GM19452 (cell line): ENCODE measurements around the gene LRRC8C.
"Not testable (repeated sequence)": the region's sequence is repeated elsewhere in the genome, so short reads cannot be mapped to it uniquely, and the experiment has no call there.

Experiments
- ATAC-seq: cut with Tn5 transposase; IDR thresholded peaks from one replicate; pipeline ENCODE4 v1.9.1; 2021; ENCODE audit not compliant: unreplicated experiment

LRRC8C gene

DNA sequence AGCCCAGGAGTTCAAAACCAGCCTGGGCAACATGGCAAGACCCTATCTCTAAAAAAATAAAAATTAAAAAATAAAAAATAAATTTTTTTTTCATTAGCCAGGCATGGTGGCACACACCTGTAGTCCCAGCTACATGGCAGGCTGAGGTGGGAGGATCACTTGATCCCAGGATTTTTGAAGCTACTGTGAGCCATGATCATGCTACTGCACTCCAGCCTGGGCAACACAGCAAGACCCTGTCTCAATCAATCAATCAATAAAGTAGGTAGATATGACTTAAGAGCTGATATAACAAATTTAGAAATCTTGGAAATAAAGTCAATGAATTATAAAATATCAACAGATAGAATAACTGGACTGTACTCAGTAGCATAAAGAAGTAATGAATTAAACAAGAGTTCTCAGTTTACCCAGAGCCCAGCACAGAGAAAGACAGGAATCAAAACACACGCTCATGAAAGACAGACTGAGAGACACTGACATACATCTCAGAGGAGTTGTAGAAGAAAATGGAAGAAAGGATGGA is 69.7 kb downstream of the LRRC8C start:
- ATAC-seq, result no peak

DNA sequence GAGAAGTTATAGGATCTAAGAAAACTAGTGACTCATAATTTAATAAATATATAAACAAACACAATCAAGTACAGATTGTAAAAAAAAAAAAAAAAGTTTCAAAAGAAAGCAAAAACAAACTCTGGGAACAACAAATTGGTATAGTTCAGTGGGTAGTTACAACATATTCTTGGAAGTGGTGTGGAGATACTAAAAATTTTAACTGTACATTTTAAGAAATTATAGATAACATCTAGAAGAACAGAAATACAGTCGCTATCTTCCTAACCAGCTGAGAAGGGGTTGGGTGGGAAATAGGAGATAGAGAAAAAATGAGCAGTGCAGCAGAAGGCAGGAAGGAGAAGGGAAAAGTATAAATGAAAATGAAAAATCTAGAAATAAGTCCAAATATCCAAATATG is 70.5 kb downstream of the LRRC8C start:
- no peak for ATAC-seq

DNA sequence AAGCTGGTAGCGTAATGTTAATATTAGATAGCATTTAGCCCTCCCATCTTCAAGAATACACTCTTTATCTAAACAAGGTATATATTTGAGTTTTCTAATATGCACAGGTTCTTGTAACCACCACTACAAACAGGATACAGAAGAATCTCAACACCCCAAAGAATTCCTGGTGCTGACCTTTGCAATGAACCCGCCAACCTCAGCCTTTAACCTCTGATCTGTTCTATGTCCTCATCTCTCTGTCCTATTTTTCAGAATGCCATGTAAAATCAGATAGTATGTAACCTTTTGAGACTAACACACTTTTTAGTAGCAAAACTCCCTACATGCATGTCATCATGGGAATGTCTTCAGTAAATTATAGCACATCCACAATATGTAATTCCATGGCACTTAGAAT is 71.1 kb downstream of the LRRC8C start:
- no peak for ATAC-seq

DNA sequence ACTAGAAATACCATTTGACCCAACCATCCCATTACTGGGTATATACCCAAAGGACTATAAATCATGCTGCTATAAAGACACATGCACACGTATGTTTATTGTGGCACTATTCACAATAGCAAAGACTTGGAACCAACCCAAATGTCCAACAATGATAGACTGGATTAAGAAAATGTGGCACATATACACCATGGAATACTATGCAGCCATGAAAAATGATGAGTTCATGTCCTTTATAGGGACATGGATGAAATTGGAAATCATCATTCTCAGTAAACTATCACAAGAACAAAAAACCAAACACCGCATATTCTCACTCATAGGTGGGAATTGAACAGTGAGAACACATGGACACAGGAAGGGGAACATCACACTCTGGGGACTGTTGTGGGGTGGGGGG is 72.0 kb downstream of the LRRC8C start:
- ATAC-seq, result not testable (repeated sequence)

DNA sequence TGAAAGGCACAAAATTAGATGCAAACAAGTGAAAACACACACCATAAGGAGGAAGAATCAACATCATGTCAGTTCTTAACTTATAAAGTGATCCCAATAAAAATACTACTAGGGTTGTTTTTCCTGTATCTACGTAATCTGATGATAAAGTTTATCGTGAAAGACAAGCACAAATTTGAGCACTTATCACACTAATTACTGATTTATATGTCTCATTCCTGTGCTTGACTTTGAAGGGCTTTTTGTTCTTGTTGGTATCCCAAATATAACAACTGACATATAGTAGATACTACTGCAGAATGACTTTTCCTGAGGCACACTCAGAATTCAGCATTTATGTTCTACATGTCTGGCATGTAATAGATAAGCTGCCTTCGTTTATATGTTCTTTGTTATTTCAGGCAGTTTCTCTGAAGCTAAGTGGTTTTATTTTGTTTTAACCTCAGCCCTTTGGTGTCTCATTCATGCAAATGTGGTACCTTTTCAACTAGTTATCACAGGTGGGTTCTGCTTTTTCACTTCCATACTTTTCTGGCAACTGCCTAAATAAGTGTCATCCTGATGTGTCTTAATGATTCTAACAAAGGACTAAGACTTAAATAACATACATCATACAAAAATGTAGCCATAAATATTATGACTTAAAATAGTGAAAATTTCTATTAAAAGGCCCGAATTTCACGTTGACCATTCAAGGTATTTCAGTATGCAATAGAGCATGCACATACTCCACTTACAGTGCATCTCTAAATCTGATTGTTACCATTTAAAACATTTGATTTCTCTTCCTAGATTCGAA is 73.2 kb downstream of the LRRC8C start:
- ATAC-seq, result no peak

DNA sequence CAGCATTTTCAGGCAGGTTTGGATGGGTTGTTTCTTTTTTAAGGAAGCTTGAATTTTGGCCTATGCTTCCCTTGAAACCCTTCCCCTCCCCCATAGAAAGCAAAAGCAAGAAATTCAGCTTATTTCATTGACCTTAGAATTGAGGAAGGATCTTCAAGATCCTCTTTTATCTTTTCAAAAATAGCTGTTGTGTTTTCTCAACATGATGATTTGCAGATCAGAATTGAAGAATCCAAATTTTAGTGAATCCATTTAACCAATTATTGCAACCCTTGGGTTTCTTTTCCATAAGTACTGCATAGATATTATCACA is 73.7 kb downstream of the LRRC8C start:
- no peak for ATAC-seq

DNA sequence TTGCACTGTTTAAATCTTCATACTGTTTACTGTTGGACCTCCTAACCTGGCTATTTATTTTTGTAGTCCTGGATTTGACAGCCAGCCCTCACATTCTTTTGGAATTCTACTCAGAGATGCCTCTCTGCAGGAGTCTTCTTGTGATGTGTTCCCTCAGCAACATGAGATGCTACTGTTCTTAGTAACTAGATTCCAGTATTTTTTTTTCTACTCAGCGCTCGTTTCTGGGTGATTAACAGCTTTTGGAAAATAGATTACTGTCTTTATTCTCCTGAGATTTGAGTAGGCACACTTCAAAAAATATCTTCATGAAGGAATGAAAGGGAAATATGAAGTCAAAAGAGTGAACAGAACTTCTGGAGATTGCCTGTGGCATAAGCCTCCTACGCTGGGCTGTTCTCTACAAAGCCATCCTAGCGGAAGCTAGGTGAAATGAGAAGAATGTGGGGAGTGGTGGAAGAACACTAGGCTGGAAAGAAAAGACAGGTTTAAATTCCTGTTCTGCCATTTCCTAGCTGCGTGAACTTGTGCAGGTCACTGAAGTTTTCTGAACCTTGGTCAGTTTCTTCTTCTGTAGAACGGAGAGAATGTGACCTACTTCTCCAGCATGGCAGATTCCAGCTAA is 75.9 kb downstream of the LRRC8C start:
- no peak for ATAC-seq

DNA sequence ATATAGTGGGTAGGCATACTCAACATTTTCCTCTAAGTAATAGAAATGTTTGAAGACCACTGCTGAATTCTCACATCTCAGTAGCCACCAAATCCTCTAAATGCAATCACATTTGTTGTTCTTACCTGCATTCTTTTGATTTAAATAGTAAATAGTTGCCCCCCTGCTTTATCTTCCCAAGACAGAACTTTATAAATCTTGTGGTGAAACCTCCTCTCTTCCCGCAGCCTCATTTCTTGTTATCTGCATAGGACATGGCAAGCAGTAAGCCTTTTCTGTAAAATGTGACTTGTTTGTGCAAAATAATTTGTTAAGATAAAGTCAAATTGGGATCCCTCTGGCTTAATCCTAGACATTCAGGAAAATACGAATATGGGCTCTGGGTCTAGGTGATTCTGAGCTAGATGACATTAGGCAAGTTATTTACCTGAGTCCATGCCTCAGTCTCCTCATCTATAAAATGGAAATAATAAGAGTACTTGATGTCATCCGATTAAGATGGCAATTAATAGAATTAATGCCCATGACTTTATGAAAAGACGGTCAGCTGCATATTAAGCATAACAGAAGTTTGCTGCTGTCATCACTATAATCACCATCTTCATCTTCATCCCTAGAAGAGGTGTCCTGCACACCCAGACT is 77.7 kb downstream of the LRRC8C start:
- ATAC-seq, result no peak

DNA sequence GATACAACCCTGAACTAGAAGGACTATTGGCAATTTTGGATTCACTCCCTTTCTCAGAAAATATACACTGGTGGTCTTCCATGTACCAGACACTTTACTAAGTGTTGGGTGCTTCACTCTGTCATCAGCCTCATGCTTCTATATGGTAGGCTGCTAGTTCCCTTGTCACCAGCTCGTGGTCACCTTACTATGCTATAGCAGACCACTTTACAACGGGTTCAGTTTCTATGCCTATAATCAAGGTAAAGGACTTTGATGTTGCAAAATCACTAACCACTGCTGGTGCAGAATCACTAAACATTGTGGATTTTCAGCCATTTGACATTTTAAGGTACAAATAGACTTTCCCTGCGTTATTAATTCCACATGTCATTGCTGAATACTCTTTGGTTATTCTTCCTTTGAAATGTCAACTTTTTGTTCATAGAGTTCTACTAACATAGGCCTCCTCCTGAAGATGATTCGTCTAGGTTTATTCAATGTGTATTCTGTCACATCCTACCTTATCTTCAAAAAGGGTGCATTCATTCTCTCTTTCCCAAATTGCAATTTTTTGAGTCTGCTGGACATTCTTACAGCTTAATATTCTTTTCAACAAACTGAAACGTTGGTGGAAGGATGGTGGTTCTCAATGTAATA is 78.3 kb downstream of the LRRC8C start:
- no peak for ATAC-seq

DNA sequence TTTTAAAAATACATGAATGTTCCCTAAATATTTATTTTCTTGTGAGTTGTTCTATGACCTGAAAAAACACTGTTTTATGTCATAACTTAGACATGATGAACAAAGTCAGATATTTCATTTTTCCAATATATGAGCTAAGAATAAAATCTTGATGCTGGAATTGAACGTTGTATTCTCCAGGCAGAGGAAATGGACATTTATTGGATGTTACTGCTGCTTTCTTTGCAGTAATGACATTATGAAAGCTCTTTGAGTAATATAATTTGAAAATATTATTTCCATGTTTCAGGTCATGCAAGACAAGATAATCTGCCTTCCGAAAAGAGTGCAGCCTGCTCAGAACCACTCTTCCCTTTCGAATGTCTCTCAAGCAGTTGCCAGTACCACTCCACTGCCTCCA is 79.5 kb downstream of the LRRC8C start:
- ATAC-seq, result no peak

DNA sequence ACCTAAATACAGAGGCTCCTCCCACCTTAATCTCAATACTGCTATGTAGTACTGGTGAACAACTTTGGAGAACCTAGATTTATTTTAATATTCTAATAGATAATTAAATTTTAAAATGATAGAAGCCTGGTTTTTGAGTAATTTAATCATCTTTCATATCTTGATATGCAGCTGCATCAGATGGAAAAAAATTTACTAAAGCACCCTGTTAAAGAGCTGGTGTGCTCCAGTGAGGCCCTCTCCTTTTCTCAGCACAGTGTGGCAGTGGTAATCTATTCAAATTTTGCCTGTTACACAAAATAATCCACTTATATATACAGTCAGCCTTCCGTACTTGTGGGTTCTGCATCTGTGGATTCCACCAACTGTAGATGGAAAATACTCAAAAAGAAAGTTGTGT is 82.8 kb downstream of the LRRC8C start:
- ATAC-seq, result no peak

DNA sequence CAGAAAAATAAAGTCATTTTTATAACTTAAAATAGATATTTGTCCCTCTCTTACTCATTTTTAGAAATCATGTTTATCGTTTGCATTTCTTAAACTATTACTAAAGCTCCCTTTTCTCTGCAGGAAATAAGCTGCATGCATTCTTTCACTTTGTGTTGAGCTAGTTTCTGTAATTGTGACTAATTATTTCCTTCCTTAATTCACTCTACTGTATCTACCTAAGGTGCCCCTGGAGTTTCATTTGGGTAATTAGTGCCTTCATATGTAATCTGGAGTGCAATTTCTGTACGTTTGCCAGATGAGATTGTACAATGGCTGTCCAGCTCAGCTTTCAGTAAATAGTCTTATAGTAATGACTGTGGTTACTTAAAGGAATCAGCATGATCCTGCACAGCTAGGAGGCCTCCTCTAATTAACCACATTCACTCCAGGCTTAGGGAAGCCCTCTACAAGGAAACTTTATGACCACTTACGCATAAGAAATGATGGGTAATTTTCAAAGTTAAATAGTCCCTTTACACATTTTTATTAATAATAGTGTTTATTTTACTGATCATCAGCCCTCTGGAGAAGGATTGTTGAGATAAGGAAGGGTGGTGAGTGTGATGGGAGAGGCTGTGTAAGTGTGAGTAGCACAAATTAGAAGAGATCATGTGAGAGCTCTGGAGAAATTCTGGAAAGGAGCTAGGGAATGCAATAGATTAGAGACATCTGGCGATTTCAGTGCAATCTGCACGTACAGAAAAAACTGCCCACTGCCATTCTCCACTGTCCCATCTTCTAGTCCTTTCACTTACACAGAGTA is 86.8 kb downstream of the LRRC8C start:
- peak; percentile 93 for ATAC-seq

DNA sequence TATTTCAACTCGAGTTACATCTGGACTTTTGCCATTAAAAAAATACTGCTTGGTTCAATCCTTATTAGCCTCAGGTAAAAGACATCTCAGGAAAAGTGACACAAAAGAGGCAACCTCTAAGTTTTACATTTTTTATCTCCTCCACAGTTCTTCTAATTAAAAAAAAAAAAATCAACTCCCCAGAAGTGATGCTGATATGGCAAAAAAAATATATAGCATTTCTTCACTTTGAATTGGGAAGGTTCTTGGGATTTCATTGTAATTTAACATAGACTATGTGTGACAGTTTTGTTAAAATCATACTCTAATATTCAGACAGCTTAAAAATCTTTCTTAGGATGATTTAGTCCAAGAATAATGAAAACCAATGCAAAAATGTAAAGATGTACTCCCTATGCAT is 87.9 kb downstream of the LRRC8C start:
- no peak for ATAC-seq

DNA sequence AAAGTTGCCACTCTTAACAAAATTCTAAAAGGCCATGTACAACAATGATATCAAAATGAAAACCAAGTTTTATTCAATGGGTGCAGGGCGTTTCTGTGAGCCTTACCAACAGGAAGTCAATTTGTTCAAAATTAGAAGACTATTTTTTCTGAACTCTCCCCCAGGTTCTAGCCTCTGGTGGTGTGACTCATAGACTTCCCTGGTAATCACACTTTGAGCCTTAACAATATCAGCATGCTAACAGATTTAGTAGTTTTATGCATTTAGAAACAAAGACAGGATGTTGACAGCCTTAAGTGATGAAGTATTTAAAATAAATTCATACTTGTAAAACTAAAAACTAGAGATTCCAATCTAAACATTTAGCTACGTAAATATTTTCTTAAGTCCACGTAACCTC is 88.4 kb downstream of the LRRC8C start:
- no peak for ATAC-seq

DNA sequence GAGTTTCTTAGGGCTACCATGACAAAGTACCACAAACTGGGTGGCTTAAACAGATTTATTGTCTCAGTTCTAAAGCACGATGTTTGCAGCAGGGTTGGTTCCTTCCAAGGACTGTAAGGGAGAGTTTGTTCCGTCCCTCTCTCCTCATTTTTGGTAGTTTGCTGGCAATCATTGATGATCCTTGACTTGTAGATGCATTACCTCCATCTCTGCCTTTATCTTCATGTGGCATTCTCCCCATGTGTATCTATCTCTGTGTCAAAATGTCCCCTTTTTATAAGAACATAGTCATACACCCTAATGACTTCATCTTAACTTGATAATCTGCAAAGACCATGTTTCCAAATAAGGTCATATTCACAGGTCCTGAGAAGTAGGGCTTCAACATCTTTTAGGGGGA is 90.2 kb downstream of the LRRC8C start:
- no peak for ATAC-seq

DNA sequence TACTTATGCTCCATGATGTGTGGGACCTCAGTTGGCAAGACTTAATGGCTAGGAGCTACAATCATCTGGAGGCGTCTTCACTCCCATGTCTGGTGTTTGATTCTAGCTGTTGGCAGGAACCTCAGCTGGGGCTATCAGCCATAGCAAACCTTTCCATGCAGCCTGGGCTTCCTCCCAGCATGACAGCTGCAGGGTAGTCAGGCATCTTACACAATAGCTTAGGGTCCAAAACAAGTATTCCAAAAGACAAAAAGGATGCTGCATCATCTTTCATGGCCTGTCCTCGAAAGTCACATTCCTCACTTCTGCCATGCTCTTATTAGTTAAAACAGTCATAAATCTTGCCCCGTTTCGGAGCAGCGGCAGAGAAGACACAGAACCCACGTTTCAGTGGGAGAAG is 90.9 kb downstream of the LRRC8C start:
- ATAC-seq, result no peak

DNA sequence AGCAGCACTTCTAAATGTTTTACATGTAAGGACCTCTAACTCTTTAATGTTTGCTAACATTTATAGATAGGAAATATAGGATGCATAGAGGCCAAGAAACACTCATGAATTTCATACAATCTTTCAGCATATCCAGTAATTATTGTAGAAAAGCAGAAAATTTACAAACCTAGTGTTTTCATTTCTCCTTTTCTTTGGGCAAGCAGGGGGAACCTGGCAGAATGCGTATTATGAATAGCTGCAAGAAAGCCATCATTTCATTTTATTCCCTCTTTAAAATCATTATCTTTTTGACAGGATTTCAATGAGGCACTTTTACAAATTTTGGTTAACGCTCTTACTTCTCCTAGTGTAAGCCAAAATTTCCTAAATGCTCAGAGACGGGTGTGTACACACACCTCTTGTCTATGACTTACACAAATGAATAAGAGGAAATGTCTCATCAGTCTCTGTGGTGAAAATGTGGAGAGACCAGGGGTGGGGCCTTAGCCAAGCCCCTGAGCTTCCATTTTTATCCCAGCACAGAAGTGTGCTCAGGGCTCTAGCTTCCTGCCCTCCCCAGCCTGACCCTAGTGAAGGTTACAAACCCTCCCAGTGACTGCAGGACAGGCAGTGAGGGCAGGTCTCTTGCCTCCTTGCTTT is 91.6 kb downstream of the LRRC8C start:
- ATAC-seq, result peak; percentile 78

DNA sequence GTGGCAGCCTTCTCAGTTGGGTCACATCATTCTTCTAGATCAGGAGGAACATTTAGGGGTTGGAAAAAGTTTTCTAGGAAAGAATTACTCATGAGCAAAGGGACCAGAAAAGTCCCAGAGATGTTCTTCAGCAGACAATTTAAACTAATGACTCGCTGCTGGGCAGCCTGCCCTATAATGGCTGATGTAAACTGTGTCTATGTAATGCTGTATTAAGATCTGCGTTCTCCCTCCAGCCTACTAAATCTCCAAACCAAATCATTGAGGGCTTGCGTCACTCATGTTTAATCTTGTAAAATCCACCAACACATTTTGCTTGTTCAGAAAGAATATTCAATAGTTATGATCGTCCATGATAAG is 92.1 kb downstream of the LRRC8C start:
- no peak for ATAC-seq

DNA sequence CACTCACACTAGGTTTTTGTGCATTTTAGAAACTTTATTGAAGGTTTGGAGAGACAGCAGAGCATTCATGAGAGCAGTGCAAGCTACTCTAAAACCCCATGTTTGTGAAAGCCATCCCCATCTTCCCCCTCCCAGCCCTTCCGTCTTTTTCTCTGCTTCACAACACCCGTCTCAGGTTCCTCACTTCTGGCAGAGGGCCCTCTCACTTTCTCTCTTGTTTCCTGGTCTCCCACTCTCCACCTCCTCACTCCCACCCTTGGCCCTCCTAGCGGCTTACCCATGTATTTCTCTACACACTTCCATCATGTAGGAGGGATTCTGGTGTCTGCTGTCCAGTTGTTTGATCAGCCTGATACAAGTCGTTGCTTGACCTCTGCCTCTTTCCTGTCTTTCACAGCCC is 92.7 kb downstream of the LRRC8C start:
- ATAC-seq, result no peak

DNA sequence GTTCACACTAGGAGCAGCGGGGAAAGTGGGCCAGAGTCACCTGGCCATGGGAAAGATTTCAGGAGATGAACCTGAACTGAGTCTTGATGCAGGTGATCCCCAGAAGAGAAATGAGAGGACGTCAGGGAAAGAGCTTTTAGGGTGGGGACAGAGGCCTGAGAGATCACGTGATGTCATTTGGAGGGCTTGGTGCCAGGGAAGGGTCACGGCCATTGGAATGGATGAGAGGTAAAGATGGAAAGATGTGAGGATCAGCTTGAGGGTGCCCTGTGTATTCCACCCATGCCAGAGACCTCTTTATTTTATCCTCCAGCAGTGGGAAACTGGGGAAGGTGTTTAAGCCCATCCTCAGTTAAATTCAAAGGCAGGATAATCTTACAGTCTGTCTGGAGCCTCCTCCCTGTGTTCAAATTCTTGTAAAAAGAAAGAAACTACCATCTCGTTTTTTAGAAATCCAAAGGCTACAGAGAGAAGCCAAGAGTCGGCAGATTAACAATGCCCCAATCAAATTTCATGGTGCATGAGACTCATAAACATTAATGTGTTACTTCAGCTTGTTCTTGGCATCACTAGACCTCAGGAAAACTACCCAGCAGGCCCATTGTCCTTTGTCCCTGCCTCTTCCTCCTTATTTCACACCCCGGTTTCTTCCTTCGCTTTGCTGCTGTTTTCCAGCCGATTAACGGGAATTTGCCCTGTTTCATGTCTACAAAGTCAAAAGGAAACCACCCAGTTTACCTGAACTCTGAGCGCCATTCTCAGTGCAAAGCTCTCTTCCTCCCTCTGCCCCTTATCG is 94.8 kb downstream of the LRRC8C start:
- no peak for ATAC-seq
